G401 (cell line): ENCODE results near the gene ARHGAP31. TPM values are rescaled to one million over a fixed set of nuclear protein-coding genes. Genes with fewer than 3 reads are reported as not detected.
A peak's percentile ranks its signal among the peaks of the same experiment; 100 is the strongest.
"Not testable (repeated sequence)": the region's sequence is repeated elsewhere in the genome, so short reads cannot be mapped to it uniquely, and the experiment has no call there.

Experiments used
- DNase-seq: peaks from one replicate; pipeline ENCODE4 v3.0.0-alpha.2; 2015; ENCODE audit warnings: low spot score
- in situ Hi-C: cut with HindIII; loops from 2 replicates; pipeline ENCODE4 v1.10.0; 2016; ENCODE audit warnings: low sequenced_read_pairs, mixed read lengths
- total RNA-seq: library from RNA; depleted of rRNA; stranded (reverse); fragments of >200 nt; shearing (Covaris generic); gene quantifications from 2 replicates; pipeline ENCODE4 v1.2.3, GENCODE V29; 2014

ARHGAP31 gene
- total RNA-seq, 1 experiment from 2014 or later = not detected

GRCh38 chr3:119315600-119316312 lies 21.6 kb downstream of the ARHGAP31 start:
- in situ Hi-C loops = no loop called here
- no peak for DNase-seq

- no peak for DNase-seq
- in situ Hi-C loops = no loop called here
Measured at GRCh38 chr3:119316313-119316670, 22.1 kb downstream of the ARHGAP31 start.

DNA sequence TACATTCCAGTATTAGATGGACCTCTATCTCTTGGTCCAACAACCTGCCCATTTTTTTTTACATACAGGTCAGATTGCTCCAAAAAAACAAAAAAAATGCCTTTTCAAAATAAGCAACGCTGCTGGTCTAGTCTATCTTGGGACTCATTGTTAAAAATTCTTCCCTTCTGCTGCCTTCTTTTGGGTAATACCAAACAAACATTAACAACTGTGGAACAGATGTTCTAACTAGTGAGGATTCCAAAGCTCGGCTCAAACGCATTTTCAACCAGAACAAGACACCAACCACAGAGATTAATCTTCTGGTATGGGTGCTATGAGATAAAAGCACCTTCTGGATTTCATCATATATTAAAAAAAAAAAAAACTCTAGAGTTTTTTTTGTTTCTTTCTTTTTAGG lies 24.7 kb downstream of the ARHGAP31 start:
- in situ Hi-C loops = no loop called here
- DNase-seq = no peak

DNA sequence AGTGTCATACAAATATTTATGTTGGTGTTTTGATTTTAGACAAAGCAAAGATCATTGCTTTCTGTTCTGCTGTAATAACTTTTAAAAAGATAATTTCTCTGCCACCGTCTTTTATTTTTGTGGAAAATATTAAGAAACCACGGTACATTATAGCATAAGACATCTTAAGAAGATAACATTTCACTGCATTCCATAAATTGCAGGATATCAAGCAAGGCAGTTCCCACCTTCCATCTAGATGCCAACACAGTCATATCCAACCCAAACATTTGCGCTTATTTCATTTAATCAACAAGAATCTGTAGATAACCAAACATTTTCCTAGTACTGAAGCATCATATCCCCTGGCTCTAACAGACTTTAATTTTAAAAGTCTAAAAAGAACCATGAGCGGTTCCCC lies 25.1 kb downstream of the ARHGAP31 start:
- in situ Hi-C loops = no loop called here
- DNase-seq = no peak

DNA sequence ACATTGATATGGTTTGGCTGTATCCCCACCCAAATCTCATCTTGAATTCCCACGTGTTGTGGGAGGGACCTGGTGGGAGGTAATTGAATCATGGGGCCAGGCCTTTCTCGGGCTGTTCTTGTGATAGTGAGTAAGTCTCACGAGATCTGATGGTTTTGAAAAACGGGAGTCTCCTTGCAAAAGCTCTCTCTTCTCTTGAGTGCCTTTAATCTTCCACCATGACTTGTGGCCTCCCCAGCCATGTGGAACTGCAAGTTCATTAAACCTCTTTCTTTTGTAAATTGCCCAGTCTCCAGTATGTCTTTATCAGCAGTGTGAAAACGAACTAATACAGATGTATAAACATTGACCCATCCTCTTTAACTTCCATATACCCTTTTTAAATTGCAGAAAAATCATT lies 26.6 kb downstream of the ARHGAP31 start:
- in situ Hi-C loops, DNase-seq: not testable (repeated sequence)

GRCh38 chr3:119322021-119322834 lies 28.0 kb downstream of the ARHGAP31 start:
- in situ Hi-C loops = no loop called here
- no peak for DNase-seq

DNA sequence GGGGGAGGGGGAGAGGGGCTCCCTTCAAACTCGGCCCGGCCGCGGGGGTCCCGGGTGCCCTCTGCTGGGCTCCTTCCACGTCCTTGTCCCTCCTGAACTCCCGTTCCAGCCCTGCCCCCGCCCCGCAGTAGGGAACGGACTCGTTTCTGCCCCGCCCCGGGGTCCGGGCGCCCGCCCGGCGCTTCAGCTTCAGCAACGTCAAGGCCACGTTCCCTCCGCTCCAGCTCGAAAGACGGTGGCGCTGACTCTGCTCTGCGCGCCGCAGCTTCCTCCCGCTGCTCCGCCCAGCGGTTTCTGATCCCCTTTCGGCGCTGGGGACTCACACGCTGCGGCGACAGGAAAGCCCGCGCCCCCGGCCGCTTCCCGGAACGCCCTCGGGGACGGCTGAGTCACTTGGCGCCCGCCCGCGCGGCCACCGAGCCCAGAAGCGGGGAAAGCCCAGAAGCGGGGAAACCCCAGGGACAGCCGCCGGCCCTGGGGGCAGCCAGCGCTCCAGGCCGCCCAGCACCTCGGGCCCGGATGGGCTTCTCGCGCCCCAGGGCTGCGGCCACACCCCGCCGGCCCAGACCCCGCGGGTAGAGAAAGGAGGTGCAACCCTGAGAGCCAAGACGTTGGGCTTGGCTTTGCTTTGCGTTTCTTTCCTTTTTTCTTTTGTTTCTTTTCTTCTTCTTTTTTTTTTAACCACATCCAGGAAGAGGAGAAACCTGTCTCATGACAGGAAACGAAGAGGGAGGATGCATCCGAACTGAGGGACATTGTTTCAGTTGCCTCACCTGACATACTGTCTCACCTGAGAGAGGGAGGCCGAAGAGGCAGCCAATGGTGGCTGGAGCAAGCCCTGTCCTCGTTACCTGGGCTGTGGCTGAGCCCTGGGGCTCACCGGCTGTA lies 28.9 kb downstream of the ARHGAP31 start:
- DNase-seq = peak; percentile 5
- in situ Hi-C loops = no loop called here

DNA sequence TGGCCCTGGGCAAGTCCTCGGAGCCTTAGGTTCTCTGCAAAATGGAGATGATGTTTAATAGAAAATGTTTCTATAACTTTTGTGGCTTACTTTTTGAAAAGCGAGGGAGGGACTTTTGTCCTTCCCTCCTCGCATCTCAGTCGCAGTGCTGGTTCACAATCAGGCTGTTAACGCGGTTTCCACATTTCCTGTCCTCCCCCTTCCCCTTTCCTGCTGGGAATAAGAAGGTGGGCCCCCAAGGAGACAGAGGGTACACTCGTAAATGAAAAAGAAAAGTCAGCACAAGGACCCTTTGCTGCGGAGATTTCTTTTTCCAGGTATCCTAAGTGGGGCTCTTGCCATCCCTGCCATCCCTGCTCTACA lies 29.5 kb downstream of the ARHGAP31 start:
- no peak for DNase-seq
- in situ Hi-C loops = no loop called here

DNA sequence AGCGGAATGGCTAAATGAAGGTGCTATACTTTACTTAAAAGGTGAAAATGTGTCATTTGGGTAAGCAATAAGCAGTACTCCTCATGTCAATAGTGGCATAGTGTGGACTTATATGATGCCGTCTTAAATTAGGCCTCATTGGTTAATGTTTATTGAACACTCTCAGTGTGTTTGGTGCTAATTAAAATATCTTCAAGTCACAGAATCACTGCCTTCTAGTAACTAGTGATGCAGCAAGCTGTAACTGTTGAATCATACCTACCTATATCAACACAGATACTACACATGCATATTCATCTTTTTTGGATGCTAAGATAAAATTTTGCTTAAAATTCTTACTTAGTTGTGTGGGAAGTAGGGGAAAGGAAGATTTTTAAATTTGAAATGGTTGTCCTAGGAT lies 30.7 kb downstream of the ARHGAP31 start:
- DNase-seq = no peak
- in situ Hi-C loops = no loop called here

- in situ Hi-C loops = no loop called here
- no peak for DNase-seq
Measured at GRCh38 chr3:119326976-119327375, 32.8 kb downstream of the ARHGAP31 start.

DNA sequence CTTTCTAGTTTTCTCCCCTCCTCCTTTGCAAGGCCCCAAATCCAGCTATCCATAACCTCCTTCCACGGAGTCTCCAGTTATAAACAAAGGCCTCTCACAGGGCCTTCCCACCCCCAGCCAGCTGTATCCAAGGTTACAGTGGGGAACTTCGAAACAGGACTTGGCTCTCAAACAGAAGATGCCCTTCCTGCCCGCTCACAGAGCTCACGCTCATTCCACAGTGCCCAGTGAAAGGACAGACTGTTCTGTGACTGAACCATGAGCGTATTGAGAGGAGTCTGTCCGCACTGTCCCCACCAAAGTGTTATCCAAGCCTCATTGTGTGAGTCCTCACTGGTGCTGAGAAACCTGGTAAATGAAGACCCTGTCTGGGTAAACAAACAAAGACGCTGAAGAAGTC lies 35.4 kb downstream of the ARHGAP31 start:
- peak; percentile 35 for DNase-seq
- in situ Hi-C loops = no loop called here

- DNase-seq = no peak
- in situ Hi-C loops = no loop called here
Measured at GRCh38 chr3:119330181-119330580, 36.0 kb downstream of the ARHGAP31 start.

GRCh38 chr3:119330858-119331257 lies 36.7 kb downstream of the ARHGAP31 start:
- in situ Hi-C loops = no loop called here

GRCh38 chr3:119331661-119332060 lies 37.5 kb downstream of the ARHGAP31 start:
- DNase-seq = no peak
- in situ Hi-C loops = no loop called here

More at GRCh38 chr3:119330858-119331257, 36.7 kb downstream of the ARHGAP31 start:
- no peak for DNase-seq

DNA sequence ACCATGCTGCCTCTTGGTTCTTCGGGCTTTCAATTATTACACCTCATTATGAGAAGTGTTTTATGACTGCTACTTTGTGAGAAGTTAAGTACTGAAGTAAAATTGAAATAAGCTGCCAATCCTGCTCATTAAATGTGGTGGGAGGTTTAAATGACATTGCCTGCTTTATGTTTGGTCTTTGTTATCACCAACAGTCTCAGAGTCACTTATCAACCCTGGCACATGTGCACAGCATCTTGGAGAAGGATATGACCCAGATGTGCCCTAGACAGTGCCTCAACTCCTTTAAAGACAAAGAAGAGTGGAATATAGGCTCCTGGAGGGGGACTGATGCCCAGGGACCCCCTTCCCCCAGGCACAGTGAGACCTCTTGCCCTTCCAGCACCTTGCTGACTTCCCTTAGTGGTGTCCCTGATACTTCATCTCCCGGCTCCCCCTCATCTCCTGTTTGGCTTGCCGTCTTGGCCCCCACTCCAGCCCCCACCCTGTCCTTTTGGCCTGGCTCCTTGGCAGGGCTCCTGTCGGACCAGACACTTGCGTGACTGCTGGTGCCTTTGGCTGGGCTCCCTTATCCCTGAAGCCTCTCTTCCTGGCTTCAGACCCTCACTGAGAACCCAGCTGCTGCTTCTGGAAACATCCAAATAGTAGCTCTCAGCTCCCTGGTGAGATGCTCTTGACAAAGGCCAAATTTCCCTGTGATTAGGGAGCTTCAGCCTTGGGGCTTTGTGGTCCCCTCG lies 39.8 kb downstream of the ARHGAP31 start:
- no peak for DNase-seq
- in situ Hi-C loops = no loop called here

DNA sequence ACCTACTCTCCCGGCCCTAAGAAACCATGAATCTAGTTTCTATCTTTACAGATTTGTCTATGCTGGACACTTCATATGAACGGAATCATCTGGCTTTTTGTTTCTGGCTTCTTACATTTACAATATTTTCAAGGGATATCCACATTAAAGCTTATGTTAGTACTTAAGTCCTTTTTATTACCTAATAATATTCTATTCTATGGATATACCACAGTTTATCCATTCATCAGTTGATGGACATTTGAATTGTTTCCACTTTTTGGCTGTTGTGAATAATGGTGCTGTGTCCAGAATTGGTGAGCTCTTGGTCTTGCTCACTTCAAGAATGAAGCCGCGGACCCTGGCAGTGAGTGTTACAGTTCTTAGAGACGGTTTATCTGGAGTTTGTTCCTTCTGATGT lies 42.6 kb downstream of the ARHGAP31 start:
- no peak for DNase-seq
- in situ Hi-C loops = no loop called here

- in situ Hi-C loops, DNase-seq: not testable (repeated sequence)
Measured at GRCh38 chr3:119337407-119337806, 43.2 kb downstream of the ARHGAP31 start.

DNA sequence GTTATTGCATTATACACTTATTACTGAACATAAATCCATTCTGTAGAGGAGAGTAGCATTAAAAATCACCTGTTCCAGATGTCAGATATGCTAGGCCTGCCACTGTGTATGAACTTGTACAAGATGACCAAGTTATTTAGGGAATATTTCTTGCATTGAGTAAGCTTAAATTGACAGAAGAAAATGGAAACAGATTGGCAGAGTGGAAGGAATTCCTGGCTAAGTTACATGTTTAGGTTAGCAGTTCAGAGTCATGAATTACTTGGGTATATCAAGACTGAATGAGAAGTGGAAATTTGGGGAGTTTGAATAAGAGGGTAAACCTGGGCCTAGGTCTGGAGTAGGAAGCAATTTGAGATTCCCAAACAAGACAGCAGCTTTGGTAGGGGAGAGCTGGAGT lies 44.6 kb downstream of the ARHGAP31 start:
- no peak for DNase-seq
- in situ Hi-C loops = no loop called here

DNA sequence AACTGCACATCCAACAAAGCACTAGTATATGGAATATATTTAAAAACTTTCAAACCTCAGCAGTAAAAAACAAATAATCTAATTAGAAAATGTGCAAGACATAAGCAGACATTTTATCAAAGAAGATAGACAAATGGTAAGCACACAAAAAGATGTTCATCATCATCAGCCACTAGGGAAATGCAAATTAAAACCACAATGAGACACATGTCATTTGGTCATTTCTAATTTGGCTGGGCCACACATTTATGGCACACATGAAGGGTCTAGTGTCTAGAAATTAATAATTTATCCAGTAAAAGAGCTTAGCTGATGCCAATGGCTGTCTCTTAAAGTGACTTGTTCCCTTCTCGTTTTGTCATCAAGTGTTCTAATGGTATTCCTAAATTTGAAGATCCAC lies 45.8 kb downstream of the ARHGAP31 start:
- no peak for DNase-seq
- in situ Hi-C loops = no loop called here
